ENCODE measurements around the gene CHRNA7.

CHRNA7 gene

DNA sequence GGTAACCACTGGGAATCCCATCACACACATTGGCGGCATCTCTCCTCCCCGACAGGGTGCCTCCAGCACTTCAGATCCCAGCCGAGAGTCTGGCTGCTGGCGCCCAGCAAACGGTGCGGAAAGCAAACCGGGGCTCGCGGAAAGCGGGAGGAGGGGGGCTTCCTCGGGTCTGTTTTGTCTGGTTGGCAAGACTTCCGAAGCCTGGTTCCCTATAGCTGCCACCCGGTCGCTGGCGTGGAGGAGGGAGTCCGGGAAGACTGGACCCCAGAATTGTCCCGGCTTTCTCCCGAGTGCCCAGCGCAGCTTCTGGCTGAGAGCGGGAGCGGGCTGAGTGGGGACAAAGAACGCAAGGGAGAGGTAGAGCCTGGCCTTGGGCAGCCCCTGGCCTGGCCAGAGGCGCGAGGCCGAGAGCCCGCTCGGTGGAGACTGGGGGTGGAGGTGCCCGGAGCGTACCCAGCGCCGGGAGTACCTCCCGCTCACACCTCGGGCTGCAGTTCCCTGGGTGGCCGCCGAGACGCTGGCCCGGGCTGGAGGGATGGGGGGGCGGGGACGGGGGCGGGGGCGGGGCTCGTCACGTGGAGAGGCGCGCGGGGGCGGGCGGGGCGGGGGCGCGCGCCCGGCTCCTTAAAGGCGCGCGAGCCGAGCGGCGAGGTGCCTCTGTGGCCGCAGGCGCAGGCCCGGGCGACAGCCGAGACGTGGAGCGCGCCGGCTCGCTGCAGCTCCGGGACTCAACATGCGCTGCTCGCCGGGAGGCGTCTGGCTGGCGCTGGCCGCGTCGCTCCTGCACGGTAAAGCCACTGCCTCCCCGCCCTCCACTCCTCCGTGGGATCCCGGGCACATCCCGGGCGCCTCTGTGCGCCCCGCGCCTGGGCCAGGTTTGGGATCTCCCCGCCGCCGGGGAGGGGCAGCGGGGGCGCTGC, at the start of gene CHRNA7:
Gene CHRNA7 (plus strand): TSS at position 654 of the 920 bp plus-strand sequence. CDS start 80 bp downstream, at position 734.
- peak; percentile 27 for DNase-seq

DNA sequence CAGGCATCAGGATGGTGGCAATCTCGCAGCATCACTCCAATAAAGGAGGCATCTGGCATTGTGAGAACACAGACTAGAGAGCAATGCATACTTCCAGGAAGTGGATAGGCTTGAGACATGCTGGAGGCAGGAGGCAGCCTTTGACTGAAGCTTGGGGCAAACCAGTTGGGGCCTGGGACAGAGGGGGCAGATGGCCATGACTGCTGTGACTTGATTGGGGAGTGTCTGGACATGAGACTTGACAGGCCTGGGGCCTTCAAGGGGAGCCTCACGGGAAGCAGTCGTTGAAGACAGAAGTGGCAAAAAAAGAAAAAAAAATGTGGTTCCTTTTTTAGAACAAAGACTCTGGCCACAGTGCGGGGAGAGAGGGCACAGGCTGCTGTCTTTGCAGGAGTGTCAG, 44.7 kb upstream of the CHRNA7 start:
- DNase-seq, result no peak

DNA sequence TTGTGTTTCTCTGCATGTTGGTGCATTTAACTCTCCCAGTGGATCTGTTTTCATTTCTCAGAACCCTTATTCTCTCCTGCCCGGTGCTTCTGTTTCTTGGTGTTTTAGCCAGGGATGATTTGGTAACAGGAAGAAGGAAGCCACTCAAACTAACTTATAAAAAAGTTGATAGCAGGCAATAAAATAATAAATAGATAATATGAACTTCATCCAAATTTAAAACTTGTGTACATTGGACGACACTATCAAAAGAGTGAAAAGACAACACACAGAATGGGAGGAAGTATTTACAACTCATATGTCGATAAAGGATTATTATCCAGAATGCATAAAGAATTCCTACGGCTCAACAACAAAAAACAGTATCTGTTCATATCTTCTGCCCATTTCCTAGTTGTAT, 37.3 kb upstream of the CHRNA7 start:
- DNase-seq, result no peak

DNA sequence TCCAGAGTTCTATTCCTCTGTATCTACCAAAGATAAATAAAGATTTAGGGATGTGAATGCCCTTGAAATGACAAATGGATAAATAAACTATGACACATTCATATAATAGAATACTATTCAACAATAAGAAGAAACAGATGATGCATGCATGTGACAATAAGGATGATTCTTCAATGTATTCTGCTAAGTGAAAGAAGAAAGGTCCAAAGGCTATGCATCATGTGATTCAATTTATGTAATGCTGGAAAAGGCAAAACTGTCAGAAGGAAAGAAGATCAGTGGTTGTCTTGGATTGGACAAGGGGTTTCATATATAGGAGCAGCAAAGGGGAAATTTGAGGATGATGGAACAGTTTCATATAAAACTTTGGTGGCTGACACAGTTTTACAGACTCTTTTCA, 32.6 kb upstream of the CHRNA7 start:
- no peak for DNase-seq

DNA sequence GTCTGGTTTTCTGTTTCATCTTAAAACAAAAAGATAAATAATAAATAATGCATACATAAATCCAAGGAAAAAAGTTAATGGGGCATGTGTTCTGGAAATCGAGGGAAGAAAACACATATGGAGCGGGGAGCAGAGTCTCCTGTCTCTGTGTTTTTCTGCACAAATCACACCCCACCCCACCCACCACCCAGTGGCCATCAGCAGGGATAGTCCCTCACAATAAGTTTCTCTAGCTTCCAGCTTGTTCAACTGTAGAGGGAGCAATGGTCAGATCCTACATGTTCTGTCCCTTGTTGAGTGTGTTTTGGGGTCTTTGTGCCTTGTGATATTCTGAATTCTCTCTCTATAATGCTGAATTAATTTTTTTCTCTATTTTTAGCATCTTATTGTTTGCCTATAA, 26.8 kb upstream of the CHRNA7 start:
- DNase-seq, result no peak

DNA sequence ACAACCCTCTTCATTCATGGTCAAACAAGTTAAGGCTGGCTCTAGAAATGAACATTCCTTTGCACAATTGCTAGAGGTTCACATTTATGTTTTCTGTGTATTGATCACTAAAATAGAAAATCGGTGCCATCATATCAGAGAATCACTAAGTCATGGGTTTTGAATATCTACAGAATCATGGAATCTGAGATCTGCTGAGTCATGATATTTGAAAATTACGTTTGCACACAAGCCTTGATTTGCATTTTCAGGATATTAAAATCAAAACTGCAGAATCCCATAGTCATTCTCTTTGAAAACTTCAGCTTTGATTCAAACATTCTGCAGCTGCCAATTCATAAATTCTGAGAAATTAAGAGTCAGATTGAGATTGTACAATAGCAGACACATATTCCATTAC, 26.1 kb upstream of the CHRNA7 start:
- DNase-seq, result no peak

DNA sequence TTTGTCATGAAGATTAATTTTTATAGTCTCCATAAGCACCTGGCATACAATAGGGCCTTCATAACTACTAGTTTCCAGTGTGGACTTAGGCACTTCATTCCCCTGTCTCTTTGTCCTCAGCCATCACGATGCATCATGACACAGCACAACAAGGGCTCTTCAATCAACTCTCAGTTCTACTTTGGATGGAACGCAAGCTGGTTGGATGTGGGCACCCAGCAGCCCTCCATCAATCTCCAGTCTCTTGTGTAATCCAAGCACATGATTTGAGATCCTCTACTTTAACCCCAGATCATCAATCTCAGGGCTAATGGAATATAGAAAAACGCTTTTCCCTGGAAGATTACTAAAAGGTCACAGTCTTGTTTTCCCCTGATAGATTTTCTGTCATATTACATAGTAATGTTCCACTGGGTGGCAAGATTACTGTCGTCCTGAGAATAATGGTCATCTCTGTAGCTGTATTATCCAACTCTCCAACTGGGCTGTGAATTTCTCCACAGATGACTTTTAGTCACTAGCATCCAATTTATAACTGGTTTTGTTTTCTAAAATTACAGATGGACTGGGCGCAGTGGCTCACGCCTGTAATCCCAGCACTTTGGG, 22.9 kb upstream of the CHRNA7 start:
- no peak for DNase-seq

DNA sequence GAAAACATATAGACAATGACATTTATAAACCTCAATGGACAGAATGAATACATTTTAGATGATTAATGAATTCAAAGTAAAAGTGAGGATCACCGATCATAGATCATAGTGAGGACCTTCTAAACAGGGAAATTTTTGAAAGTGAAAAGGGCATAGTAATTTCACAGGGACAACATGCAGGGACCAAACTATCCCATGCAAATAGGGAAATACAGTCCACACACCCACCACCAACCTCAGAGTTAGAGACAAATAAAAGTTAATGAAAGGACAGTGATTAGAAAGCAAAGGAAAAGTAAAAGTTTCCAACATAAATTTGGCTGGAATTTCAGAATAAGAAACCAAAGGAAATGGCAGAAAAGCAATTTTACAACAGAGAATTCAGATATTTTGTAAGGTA, 15.4 kb upstream of the CHRNA7 start:
- no peak for DNase-seq

DNA sequence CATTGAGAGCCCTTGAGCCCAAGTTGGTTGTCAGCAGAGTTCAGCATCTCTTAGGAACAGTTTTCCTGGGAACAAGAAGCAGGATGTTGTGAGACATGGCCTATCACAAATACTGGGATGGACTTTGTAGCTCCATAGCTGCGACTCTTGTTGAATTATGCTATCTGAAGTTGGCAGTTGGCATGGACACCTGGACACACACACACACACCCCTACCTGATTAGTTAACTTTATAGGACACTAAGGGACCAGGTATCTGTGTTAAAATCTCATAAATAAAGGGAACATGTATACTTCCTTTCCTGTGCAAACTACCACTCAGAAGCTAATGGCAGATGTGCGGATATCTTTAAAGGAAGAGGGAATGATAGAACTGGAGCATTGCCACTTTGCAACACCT, 10.2 kb upstream of the CHRNA7 start:
- no peak for DNase-seq

DNA sequence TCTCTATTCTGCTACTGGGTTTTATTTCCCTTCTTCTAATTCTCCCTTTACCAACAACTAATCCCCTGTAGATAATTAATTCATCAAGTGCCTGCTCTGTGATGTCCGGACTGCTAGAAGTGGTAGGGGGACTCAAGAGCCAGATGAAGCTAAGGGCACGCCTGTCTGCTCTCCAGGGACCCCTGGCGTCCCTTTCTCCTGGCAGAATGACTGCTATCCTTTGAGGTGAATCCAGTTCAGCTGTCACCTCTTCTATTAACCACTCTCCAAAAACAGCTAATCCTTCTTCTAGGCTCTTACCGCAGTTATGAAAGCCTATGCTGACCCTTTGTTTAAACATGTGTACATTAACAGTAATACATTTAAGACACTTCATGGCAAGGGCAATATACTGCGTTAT, 1.4 kb upstream of the CHRNA7 start:
- peak; percentile 11 for DNase-seq

DNA sequence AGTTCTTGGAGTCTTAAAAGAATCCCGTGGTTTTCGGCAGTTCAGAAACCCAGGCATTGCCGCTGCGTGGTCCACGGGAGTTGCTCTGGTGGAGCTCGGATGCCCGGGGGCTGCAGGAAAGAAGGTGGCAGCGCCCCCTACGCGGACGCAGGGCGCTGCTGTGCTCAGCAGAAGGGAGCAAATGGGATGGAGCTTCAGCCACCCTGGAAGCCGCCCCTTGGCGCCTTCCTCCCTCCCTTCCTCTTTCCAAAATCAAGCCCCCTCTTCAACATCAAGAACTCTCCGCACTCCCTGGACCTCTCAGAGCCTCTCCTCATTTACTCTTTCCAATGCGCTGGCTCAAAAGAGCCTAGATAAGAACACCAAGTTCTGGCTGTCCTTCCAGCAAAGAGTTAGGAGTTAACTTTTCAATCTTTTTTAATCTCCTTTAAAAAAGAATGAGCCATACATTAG, 880 bp upstream of the CHRNA7 start:
- DNase-seq, result peak; percentile 41

DNA sequence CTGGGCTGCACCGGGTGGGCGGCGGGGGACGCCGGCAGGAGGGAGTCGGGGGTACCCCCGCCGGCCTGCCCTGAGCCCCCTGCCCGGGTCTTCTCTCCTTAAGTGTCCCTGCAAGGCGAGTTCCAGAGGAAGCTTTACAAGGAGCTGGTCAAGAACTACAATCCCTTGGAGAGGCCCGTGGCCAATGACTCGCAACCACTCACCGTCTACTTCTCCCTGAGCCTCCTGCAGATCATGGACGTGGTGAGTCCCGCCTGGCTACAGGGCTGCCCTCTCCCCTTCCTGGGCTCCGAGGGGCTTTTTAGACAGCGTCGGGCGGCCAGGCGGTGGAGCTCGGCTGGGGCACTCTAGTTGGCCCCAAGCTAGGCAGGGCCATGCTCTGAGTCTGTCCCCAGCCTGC, 480 bp downstream of the CHRNA7 start:
- DNase-seq, result no peak

DNA sequence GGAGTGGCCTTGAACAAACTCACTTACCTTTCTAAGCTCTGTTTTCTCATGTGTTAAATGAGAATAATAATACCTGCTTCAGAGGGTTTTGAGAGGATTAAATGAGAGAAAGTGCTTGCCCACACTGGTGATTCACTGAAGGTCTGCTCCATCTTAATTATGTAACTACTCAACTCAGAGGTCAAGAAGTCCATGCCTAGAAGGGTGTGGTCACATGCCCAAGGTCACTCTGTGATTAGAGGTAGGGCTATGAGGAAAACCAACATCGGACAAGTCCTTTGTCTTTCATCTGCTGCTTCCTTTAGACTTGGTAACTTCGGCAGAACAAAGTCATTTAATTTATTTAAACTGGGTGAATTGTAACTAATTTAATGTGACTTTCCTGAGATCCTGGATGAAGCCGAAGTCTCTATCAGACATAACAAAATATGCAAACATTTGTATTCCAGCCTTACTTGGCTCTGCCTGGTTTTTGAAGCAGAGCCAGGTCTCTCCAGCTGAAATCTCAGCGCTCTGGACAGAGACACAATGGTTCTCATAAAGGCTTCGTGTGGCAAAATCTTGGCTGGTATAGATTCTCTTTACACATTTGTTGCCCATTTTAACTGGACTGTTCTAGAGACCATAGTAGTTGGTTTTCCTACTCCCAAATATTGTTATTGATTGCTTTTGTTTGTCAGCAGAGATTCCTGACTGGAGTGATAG, 3.0 kb downstream of the CHRNA7 start:
- DNase-seq, result no peak

DNA sequence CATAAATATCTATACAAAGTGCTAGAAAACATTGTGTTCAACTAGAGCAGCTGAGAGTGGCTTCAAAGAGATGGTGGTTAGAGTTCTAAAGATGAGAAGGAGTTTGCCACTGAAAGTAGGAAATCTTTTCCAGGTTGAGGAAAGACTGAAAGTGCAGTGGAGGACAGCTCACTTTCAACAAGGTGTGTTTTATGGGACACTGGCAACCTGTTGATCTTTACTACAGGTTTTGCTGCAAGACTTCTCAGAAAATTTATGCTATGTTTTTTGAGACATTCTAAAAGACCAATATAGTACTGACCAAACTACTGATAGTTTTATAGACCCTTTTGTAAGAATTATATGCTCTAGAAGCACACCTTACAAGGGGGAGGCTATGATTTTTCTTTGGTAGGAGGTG, 3.8 kb downstream of the CHRNA7 start:
- no peak for DNase-seq

DNA sequence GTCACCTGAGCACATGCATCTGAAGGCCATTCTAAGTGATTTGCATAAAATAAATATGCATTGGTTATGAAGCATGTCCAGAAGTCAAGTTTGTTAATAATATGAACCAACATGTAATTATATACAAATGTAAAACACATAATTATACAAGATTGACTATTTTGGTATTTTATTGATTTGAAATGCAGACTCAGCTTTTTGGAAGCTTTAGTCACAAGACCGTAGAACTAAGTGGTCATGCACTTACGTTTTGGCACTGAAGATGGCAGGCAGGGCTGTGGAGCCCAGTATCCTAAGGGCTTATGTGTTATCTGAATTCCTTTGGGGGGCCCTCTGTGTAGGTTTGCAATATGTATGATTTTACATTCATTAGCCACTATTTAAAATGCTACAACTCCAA, 5.0 kb downstream of the CHRNA7 start:
- no peak for DNase-seq

DNA sequence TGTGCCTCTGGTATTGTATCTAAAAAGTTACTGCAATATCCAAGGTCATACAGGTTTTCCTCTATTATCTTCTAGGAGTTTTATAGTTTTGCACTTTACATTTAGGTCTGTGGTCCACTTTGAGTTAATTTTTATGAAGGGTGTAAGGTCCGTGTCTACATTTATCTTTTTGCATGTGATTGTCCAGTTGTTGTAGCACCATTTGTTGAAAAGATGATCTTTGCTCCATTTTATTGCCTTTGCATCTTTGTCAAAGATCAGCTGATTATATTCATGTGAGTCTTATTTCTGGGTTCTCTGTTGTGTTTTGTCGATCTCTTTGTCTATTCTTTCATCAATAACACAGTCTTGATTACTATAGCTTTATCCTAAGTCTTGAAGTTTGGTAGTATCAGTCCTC, 6.7 kb downstream of the CHRNA7 start:
- no peak for DNase-seq

DNA sequence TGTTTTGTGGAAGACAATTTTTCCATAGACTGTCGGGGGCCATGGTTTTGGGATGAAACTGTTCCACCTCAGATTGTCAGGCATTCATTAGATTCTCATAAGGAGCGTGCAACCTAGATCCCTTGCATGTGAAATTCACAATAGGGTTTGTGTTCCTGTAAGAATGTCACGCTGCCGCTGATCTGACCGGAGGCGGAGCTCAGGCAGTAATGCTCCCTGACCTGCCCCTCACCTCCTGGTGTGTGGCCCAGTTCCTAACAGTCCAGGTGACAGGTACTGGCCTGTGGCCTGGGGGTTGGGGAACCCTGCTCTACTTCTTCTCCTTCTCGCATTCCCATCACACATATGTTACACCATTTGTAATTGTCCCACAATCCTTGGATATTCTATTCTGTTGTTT, 11.0 kb downstream of the CHRNA7 start:
- DNase-seq, result no peak

DNA sequence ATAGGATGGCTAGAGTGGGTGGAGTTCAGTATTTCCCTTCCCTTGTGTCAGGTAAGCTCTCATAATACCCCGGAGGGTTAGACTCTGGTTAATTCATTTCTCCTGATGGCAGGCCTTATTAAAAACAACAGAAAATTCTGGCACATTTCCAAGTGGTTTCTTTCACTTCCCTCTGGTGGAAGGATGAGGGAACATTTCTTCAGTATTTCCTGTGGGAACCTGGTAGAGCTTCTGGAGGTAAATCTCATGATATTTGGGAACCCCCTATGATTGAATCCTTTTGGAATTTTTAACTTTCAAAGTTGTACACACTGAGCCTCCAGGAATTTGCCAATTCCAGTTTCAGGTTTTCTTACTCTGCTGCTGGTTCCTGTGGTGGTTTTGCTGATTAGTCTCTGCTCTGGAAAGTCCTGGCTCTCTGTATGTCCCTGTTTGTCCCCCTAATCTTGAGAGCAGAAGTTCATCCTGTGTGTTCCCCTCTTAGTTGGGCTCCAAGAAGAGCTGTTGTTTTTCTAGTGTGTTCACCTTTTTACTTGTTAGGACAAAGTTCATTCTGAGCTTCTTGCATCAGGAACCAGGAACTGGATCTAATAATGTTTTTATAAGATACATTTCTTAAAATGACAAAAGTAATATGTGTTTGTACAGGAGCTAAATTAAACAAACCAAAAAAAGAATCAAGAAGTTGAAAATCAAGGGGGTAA, 12.1 kb downstream of the CHRNA7 start:
- peak; percentile 1 for DNase-seq

DNA sequence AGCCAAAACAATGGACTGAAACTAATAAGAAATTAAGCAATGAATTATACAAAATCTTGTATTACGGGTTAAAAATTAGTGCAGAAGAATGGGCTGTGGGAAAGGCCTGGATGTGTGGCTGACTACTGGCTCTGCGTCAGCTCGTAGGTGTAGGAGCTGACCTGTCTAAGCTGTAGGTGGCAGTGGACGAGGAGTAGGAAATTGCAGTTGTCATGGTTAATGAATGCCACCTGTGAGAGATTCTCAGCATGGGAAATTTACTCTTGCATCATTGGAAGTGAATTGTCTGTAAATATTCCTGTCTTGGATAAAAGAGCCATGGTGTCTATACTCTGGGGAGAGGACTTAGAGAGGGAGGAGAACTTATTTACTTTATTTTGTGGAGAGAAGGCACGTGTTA, 23.4 kb downstream of the CHRNA7 start:
- no peak for DNase-seq

DNA sequence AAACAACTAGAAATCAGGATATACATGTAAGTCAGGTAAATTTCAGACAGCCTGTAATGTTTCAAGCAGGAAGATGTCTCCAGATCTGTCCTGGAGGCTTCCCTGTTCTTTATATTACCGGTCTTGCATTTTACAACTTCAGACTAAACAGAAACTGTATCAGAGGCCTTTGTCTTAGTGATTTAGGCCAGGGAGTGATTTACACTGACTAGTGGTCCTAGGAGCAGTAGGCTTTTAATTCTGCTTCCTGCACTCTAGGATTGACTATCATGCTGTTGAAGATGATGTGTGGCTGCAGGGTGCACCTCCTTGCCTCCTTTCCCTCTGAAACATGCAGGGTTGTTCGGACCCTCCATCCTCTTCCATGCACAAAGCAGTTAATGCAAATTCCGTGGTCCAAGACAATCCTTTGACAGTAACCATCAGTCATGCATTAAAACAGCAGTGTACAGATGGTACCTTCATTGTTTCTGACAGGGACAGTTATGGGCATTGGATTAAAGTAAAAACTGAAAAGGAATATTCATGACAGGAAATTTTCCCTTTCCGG, 27.6 kb downstream of the CHRNA7 start:
- no peak for DNase-seq

DNA sequence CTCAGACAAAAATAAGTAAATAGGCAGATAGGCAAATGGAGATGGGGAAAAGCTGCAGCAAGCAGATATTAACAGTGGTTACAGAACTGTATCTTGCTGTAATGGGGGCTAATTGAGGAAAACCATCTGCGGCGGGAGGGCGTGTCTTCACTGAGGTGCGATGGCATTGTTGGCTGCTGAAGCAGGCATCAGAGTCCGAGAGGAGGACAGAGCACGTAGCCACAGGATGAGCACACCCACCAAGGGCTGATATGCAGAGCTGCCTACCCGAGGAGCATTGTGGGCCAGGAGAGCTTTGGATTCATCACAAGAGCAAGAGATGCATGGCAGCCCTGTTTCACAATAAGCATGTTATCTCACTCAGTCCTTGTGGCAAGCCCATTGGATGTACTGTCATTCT, 30.4 kb downstream of the CHRNA7 start:
- DNase-seq, result no peak

DNA sequence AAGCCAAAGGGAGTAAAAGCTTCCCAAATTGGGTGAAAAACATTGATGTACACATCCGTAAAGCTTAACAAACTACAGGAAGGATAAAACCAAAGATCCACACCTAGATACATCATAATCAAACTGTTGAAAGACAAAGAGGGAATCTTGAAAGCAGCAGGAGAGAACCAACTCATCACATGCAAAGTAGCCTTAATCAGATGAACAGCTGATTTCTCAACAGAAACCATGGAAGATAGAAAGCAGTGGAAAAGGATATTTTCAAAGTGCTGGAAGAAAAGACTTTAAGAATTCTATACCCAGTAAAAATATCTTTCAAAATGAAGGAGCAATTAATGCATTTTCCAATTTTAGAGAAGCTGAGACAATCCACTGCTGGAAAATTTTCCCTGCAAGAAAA, 36.8 kb downstream of the CHRNA7 start:
- no peak for DNase-seq

DNA sequence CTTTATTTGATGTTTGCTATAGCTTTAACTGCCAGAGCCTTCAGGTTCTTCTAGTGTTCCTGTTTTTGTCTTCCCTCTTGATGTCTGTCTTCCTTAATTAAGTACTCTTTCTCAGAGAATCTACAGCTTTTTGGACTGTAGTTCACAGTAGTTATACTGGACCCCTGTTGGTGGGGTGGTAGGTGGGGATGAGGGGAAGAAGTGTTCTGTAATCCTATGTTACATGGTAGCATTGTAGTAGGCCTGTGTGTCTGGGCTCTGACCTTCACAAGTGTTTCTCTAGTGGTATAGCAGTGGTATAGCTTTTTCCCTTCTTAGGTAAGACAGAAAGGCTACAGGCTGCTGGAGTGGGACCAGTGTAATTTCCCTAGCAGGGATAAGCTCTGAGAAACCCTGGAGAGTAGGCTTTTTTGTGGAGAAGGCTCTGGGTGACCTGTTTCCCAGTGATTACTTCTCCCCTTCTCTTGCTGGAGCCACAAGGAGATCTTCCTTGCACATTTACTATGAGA, 59.6 kb downstream of the CHRNA7 start:
- no peak for DNase-seq
